NCI-H82 treated with DMSO at 0.1 percent for 48 hours (cell line): ENCODE results near the gene ITGA6.

ENCODE experiments used
- DNase-seq: peaks from one replicate; lab custom pipeline; 2025; ENCODE audit not compliant: unreplicated experiment; lab: John Stamatoyannopoulos, UW

The ITGA6 gene

DNA sequence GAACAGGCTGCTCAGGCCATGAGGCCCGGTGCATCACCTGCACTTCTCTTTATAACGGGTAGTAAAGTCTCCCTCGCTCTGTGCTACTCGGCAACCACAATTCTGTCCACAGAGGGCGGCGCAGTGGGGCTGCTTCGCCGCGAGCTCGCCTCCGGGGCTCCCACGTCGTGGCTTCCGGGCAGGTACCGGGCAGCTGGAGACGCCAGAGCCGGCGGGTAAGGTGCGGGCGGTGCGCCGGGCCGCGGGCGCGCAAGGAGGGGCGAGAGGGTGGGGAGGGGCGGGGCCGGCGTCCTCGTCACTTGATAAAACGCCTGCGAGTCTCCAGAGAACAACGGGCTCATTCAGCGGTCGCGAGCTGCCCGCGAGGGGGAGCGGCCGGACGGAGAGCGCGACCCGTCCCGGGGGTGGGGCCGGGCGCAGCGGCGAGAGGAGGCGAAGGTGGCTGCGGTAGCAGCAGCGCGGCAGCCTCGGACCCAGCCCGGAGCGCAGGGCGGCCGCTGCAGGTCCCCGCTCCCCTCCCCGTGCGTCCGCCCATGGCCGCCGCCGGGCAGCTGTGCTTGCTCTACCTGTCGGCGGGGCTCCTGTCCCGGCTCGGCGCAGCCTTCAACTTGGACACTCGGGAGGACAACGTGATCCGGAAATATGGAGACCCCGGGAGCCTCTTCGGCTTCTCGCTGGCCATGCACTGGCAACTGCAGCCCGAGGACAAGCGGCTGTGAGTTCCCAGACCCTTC is at the start of gene ITGA6:
TSS of gene ITGA6 (plus strand) at position 331 of the 734 bp plus-strand sequence.
- peak; percentile 78 for DNase-seq

DNA sequence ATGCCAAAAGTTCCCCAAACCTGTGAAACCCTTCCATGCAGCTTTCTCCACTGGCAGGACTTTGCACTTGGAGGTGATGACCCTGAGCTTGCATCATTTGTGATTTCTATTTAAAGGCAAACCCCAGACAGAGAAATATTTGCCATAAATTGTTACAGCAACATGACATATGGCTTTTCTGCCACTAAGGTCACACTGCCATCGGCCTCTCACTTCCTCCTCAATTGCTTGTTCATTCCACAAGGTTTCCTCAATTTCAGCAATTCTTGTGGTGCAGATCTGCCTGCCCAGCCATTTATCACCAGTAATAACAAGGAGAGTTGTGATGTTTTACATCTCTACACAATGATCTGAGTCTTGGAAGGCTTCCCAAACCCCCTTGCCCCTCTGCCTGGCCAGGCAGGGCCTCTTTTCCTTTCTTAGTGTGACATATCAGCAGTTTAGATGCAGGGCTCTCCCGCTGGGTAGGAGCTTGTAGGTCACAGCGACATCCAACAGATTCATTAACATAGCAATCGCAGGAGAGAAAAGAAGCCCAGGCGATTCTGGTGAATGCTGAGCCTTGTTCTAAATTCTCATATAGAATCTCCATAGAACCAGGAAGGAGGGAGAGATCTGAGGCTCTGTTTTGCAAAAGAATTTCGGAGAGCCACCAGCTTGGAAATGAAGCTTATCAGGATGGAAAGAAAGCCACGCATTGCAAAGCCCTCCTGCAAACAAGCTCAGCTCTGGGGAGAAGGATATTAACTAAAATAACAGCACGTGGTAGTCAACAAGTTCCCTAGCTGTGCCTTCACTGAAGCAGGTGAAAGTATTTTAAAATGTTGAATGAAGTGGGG is 46.7 kb upstream of the ITGA6 start:
- DNase-seq = no peak

DNA sequence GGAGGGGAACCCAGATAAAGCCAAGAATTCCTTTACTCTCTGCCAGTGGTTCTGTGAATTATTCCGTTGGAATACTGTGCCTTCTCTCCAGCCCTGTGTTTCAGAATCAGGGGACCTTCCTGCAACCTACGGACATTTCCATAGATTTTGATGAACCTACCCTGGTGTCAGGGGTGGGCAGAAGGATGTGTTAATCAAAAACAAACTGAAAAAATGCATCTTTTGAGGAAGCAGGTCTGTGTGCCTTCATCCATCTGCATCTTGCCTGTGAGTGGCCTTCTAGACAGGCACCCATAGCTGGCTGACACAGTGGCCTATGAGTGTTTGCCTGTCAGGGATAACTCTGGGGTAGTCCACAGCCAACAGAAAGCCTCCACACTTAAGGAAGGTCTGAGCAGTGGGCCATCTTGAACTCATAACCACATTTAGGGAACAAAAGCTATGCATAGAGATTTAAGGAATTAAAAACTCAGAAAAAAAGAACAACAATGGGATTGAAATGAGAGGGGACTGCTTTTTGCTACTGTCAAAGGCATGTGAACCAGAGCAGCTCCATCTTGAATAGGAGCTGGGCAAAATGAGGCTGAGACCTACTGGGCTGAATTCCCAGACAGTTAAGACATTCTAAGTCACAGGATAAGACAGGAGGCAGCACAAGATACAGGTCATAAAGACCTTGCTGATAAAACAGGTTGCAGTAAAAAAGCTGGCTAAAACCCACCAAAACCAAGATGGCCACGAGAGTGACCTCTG is 45.9 kb upstream of the ITGA6 start:
- DNase-seq = no peak

DNA sequence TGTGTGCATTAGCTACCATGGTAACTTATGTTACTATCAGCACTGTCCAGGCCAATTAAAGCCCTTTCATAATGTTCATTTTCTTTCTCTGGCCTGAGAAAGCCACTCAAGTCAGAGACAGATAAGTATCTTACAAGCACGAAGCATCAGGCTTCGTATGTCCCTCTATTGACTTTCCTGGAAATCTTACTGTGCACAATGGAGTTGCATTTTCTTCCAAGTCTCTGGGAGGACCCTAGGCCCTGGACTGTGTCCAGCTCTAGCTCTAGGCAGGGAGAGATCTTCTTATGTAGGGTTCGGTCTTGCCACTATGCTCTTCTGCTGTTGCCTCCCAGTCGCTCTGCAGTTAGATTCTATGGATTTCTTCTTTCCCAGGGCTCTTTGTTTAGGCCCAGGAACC is 40.0 kb upstream of the ITGA6 start:
- no peak for DNase-seq

DNA sequence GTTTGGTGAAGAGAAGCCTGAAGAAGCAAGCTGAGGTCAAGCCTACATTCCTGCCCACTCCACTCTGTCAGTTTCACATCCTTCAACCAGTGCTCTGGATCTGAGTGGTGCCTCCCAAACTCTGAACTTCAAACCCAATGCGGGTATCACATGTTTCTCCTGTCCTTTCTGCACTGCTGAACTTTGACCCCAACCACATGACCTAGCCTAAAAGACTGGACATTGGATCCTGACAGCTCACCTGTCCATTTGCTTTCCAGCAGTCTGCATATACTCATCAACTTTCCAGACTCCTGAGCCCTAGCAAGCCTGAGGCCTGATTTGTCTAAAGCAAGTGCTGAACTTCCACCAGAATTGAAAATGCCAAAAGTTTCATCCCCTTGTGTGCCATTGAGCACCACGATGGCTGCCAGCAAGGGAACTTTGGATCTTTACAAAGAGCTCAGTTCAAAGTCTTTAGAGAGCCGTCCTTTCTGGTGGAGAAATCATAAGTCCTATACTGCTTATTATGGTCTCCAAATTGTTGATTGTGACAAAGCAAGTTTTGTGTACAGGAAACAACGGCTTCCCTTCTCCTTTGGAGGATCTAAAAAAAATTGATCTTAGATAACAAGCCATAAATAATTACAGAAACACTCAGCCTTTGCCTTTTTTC is 37.6 kb upstream of the ITGA6 start:
- no peak for DNase-seq

DNA sequence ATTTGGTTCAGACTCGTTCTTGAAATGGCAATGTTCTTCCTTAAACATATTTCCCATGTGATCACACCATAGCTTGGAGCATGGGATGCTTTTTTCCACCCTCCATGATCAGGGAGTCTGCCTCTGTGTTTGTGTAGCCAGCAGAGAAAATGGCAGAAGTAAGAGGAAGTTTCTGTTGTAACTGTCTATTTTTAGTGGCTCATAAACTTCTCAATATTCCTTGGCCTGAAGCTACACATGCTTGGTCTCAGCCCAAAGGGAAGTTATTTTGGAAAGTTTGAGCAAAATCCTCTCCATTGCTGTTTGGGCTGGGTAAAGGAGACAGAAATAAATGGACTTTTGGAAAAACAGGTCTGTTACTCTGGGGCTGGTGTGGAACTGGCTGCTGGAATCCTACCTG is 33.4 kb upstream of the ITGA6 start:
- DNase-seq = no peak

DNA sequence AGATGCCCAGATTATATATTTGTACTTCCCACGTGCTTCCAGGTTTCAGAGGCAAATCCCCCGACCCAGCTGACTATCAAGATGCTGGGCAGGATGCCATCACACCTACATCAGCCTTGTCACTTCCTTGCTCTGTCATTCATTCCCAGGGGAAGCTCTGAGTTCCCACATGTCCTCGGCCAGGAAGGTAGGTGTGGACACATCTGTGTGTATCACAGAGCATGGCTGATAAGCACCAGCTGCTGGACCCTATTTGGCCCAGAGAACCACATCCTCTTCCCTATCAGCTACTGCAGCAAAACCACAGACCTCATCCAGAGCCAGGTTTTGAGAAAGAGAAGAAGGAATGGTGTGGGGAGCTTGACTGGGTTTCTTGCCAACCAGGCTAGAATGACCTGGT is 31.9 kb upstream of the ITGA6 start:
- DNase-seq = no peak

DNA sequence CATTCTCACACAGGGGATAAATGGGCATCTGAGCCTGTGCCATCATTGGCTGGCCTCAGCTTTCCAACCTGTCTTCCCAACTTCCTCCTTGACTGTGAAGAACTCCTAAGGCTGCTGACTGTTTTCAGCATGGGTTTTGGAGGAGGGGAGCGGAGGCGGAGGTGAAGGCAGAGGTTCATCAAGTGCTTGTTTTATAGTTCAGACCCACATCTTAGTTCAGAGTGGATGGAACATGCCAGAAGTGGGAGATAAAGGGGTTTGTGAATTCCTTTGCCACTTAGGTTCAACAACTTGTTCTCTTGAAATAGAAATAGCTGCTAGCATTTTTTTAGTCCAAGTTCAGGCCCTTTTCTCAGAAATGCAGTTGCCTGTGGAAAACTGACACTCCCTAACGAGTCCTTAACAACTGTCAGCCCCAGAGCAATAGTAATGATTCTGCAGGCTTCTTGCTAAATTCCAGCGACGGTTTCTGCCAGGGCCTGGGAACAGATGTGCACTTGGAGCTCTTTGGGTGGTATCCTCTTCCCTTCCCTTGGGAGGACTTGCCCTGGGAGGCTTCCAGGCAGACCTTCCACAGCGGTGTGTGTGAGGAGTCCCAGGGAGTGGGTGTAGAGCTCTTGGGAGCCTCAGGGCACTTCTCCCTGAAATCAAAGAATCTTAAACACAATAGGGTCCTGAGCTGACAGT is 30.1 kb upstream of the ITGA6 start:
- DNase-seq = no peak

DNA sequence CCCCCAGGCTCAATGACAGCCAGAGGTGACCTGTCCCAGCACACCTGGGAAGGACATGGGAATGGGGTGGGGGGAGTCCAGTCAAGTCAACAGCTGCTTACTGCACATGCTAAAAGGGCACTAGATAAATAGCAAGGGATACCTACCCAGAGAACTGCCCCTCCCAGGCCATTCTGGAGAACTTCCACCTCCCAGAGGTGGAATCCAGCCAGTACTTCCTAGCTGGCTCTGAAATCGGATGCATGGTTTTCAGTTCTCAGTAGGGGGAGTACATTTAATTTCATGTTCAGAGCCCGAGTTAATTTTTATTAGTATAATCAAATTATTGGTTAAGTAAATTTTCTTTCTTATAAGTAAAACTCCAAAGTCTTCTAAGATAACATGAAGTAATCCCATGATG is 28.9 kb upstream of the ITGA6 start:
- no peak for DNase-seq

DNA sequence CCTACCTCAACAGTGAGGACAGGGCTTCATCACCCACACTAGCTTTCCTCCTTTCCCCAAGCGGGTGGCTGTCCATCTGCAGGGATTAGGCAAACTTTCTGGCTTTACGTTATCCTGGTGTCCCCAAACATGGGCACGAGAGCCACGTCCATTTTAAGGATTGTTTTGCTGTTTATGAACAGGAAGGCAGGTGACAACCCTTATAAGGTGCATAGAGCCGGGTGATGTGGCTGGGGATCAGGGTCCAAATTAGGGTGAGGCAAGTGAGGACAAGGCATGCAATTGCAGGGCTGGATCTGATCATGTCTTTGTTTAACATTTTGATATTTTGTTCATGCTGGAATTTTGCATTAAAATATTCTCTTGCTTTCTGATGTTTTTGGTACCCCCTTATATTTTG is 27.6 kb upstream of the ITGA6 start:
- DNase-seq = no peak

DNA sequence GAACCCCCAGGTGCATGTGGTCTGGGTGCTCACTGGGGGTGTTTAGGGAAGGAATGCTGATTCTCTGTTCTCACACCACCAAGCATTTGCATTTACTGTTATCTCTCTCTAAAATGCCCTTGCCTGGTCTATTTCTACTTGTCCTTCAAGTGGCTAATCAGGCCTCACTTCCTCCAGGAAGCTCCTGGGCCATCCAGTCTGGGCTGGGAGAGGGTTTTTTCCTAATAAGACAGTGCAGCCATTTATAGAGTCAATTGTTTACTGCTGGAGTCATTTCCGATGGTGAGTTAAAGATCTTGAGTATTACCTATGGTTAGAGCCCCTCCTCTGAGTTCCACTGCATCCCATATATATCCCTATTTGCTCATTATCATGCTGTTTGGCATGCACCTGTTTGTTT is 25.2 kb upstream of the ITGA6 start:
- DNase-seq = no peak

DNA sequence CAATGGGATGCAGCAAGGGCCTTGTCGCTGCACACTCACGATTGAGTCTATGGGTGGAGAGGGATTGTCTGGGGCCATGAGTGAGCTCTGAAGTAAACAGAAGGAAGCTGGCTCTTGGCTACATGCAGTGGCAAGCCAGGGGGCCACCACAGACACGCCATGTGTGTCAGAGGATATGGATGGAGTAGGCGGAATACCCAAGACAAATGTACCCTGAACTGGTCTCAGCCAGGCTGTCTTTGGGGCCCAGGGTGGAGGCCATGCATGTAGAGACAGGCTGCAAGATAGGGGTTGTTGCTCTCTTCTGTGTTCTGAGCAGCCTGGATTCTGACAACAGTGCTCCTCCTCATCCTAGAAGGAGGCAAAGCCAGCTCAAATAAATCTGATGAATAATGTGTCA is 24.0 kb upstream of the ITGA6 start:
- no peak for DNase-seq

DNA sequence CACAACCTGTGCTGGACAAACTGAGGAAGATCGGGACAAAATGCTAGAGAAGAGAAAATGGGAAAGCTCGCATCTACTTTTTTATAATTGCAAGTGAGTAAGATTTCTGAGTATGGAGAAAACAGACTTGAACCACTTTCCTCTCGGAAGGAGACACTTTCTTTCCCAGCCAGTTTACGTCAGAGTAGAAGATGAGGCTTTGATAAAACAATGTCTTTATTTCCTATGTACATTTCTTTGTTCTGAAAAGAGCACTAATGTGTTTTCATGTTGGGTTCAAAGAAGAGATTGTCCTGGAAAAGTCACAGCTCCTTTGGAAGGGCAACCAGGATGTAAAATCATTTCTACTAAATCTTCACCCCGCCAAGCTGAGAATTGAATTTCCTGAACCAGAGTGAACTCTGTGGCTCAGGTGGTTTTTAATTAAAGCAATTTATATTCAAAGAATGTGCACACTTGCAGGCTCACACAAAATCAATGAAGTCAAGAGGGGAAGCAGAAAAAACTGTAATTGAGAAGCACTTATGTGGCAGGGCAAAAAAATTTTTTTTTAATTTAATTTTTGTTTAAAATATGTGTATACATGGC is 23.4 kb upstream of the ITGA6 start:
- DNase-seq = no peak

DNA sequence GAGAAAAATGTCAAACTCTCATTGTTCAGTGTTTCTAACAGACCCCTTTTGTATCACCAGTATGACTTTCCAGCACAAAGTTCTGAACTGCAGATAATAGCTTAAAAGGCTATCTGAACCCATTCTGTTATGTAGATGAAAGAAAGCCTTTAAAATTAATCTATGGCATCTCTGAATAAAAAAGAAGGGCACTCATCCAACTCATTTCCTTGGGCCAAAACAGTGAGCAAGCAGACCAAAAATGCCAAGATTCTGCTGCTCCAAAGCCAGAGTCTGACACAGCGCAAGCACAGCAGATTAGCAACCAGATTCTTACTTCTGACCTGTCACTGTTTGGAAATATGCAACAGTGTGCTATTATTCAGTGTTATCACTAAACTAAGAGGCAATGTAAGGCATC is 22.6 kb upstream of the ITGA6 start:
- no peak for DNase-seq

DNA sequence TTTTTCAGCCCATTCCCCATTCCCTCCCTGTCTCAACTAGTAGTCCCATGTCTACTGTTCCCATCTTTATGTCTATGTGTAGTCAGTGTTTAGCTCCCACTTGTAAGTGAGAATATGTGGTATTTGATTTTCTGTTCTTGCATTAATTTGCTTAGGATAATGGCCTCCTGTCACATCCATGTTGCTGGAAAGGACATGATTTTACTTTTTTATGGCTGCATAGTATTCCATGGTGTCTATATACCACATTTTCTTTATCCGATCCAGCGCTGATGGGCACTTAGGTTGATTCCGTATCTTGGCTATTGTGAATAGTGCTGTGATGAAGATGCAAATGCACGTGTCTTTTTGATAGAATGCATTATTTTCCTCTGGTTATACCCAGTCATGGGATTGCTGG is 21.7 kb upstream of the ITGA6 start:
- no peak for DNase-seq

DNA sequence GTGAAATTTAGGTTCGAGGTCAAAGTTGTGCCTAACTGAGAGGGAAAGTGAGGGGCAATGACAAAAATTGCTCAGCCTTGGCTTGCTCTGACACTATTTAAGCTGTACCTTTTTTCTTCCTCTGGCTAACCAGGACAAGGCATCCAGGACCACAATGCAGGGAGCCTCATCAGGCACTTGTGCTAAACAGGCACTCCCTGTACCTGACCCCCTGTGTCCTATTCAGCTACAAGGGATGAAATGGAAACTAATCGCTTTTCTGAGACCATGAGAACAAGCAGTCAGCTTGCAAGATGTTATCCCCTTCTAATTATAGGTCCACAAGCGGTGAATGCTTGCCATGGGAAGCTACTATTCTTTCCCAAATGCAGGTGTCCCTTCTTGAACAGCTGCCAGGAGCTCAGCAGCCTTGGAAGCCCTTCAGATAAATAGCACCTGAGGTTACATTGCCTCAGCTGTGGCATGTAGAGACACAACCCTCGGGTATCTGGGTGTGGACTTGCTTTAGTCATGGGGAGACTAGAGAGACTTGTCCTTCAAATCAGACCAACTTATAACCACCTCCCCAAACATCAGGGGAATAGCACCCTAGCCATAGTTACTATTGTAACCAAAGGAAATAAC is 19.1 kb upstream of the ITGA6 start:
- DNase-seq = peak; percentile 16

DNA sequence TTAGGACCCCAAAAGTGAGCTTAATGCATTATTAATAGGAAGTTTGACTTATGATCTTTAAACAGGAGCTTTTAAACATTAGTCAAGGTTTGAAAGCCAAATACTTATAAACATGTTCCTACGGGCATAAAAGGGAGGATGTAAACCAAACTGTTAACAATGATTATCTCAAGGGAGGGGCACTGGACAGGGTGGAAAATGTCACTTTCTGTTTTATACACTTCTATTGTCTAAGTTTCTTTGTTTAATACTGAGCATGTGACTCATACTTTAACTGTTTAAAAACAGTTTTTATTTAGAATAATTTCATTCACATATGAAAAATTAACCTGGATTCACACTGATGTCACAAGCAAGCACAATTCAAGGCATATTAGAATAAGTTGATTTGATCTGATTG is 18.3 kb upstream of the ITGA6 start:
- DNase-seq = no peak

DNA sequence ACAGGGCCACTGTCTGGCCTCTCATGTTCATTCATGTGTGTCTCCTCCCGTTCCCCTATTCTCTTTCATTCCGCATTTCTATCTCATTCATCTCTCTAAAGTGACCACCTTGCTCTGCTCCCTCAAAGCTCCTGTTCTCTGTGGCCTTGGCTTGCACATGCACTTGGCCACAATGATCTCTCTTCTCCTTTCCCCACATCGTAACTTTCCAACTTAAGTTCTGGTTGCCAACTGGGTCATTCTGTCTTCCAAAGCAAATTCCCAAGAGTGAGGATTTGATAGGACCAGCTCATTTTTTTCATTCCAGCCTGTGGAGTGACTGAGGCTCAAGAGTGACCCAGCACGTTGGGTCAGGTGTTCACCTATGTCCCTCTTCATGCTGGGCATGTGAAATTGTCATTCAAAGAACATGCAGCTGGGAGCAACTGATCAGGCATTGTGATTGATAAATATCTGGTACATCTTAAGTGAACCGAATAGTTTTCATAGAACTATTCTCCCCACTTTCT is 14.3 kb upstream of the ITGA6 start:
- DNase-seq = no peak

DNA sequence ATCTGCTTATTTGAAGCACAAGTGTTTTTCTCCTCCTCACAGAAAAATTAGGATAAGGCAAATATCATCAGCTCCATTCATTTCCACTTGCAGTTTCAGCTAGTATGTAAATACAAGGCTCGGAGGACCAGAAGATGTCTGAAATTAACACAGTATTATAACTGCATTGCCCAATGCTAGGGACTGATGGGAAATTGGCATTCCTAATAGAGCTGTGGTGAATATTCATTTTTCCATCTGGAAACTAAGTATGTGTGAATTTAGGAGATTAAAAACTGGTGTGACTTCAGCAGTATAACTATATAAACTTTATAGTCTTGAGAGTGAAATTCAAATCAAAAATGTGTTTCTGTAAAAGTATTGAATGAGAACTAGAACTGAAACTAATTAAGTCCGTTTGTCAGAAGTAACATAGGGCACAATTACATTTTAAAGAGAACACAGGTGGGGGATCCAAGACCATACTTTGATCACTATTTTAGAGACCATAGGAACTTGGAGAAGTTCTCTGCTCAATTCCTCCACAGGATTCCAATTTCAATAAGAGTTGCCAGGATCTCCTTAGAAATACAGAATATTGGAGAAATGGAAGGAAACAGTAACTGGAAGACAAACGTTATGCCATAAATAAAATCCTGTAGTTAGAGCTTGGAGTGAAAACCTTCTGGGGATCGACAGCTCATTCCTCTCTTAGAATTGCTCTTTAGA is 12.1 kb upstream of the ITGA6 start:
- no peak for DNase-seq
